Esophagus (tissue), 2 donors: ENCODE data around the gene SLC35E2B. TPM values are rescaled to one million over a fixed set of nuclear protein-coding genes. Genes with fewer than 3 reads are reported as not detected.
"Not testable (repeated sequence)": the region's sequence is repeated elsewhere in the genome, so short reads cannot be mapped to it uniquely, and the experiment has no call there.

Experiments used
- H3K27ac ChIP-seq, 2 donors: one replicate each; pipeline ENCODE4 v1.5.1; 2013; ENCODE audit warnings: low read depth in 2 of 2, mild to moderate bottlenecking in 2 of 2, inconsistent platforms in 1 of 2, low read length in 1 of 2, moderate library complexity in 1 of 2
- H3K27me3 ChIP-seq, 2 donors: one replicate each; pipeline ENCODE4 v1.6.1; 2013; ENCODE audit warnings: low read length in 2 of 2, control low read depth in 1 of 2, mild to moderate bottlenecking in 1 of 2; ENCODE audit not compliant: insufficient read depth in 2 of 2, control insufficient read depth in 1 of 2
- H3K36me3 ChIP-seq, 2 donors: one replicate each; pipeline ENCODE4 v1.6.1; 2013; ENCODE audit warnings: low read length in 1 of 2; ENCODE audit not compliant: control insufficient read depth in 2 of 2, insufficient read depth in 2 of 2
- H3K4me1 ChIP-seq, 2 donors: one replicate each; pipeline ENCODE4 v1.6.1; 2013; ENCODE audit warnings: low read length in 1 of 2; ENCODE audit not compliant: control insufficient read depth in 2 of 2, insufficient read depth in 2 of 2
- H3K4me3 ChIP-seq, 2 donors: one replicate each; pipeline ENCODE4 v1.5.1; 2013; ENCODE audit warnings: low read length in 2 of 2, mild to moderate bottlenecking in 2 of 2, low read depth in 1 of 2, moderate library complexity in 1 of 2
- H3K9me3 ChIP-seq, 2 donors: one replicate each; pipeline ENCODE4 v1.6.1; 2013; ENCODE audit warnings: mild to moderate bottlenecking in 2 of 2, low read depth in 1 of 2, low read length in 1 of 2, moderate library complexity in 1 of 2; ENCODE audit not compliant: control insufficient read depth in 2 of 2, insufficient read depth in 1 of 2
- WGBS, 2 donors: extraction: QIAGEN DNeasy Blood & Tissue Kit; methylation state at CpG; one replicate each; pipeline ENCODE4 v1.1.7; 2013; 5-methylcytosine and 5-hydroxymethylcytosine counted together
- polyA plus RNA-seq, 2 donors: library from polyadenylated mRNA; stranded (reverse); fragments of 200-250 nt; gene quantifications; one replicate each; pipeline ENCODE4 v1.2.3, GENCODE V29; 2013
- donor health status: healthy with polysubstance abuse.
- donor health status: Bipolar disorder and iron deficiency.

The SLC35E2B gene
- polyA plus RNA-seq, 2 donors: 12.0 to 17.9 TPM

DNA sequence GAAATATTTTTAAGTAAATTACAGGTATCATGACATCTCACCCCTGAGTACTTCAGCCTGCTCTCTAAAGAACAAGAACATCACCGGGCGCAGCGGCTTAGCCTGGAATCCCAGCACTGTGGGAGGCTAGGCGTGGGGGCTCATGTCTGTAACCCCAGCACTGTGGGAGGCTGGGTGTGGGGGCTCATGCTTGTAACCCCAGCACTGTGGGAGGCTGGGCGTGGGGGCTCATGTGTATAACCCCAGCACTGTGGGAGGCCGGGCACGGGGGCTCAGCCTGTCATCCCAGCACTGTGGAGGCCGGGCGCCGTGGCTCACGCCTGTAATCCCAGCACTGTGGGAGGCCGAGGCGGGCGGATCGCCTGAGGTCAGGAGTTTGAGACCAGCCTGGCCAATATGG lies 26.1 kb downstream of the SLC35E2B start:
- 95 to 96% methylated on average over 15 of the region's 15 CpGs for WGBS, 2 donors
- Histone ChIP-seq H3K9me3 (no peaks in the 10 kb centered on the region), H3K4me1 (no peaks in the 10 kb centered on the region), H3K27me3 (no peaks in the 10 kb centered on the region), H3K36me3 (peaks cover 7 to 27% of the 10 kb centered on the region in 2 donors), H3K27ac (no peak overlapping the region), H3K4me3 (no peak overlapping the region)

DNA sequence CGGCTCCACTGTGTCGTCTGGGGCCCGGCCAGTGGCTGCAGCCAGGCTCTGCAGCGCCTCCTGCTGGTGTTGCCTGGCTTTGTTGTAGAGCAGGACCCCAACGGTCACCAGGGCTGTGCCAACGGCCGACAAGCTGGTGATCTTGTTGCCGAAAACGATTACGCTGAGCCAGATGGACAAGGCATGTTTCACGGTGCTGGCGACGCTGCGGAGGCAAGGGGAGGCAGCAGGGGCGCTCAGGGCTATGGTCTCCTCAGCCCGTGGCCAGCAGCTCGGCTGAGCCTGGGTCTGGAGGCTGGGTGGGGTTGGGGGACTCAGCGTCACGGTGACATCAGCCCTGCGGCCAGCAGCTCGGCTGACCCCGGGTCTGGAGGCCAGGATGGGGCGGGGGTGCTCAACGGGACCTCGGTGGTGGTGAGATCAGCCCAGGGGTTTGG lies 26.8 kb downstream of the SLC35E2B start:
- Histone ChIP-seq H3K27me3 (no peaks in the 10 kb centered on the region), H3K27ac (no peak overlapping the region), H3K4me3 (no peak overlapping the region), H3K4me1 (no peaks in the 10 kb centered on the region), H3K9me3 (no peaks in the 10 kb centered on the region), H3K36me3 (peaks cover 7 to 21% of the 10 kb centered on the region in 2 donors)
- WGBS, 2 donors: 85 to 87% methylated on average over 25 of the region's 25 CpGs

DNA sequence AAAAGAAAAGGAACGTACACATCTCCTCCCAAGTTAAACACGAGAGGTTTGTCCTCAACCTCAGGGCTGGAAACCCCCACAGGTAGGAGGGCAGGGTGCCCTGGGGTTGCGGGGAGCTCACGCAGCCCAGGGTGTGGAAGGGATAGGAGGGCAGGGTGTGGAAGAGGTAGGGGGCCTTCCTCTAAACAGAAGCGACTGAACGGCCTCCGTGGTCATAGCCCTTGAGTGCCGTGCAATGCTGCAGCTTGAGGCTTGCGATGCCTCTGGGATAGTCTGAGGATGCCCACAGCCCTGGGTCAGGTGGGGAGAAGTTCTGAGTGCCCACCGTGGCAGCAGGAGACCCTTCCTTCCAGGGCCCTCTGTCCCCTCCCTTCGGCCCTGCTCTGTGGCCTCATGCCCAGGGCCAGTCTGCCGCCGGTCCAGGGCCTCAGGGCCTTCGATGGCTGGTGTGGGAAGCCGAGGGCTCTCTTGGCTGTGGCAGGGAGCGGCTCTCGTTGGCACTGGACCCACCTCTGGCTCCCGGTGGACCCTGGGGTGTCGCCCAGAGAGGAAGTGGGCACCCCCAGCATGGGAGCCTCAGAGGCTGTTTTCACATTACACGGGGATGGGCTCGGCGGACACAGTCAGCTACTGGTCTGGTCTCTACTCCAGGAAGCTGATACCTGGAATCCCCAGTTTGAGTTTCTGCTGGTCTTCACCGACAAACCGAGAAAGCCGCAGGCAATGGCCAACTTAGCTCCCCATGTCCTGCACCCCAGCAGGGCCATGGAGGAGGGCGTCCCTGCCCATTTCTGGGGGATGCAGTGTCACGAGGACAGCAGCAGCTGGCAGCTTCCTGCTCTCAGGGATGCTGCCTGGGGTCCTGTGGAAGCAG lies 27.4 kb downstream of the SLC35E2B start:
- peaks cover 7 to 20% of the 10 kb centered on the region in 2 donors for H3K36me3 ChIP-seq
- WGBS, 2 donors: 85 to 89% methylated on average over 27 of the region's 27 CpGs
- H3K4me3 ChIP-seq: no peak overlapping the region
- H3K27ac ChIP-seq: no peak overlapping the region
- no peaks in the 10 kb centered on the region for H3K4me1 ChIP-seq
- H3K27me3 ChIP-seq: no peaks in the 10 kb centered on the region
- no peaks in the 10 kb centered on the region for H3K9me3 ChIP-seq

DNA sequence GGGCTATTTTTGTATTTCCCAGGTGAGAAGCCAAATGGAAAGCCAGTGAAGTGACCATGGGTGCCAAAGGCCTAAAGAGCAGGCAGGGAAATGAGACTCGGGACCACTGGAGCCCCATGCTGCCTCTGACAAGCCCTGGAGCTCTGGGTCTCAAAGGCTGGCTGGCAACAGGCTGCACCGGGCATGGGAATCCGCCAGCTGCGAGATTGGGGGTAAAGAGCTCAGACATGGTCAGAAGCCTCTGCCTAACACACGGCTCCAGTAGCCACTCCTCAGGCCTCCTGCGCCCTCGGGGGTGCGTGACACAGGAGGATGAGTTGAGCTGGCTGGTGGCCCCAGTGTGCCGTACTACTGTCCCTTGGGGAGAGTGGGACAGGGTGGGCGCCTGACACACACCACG lies 28.3 kb downstream of the SLC35E2B start:
- not testable (repeated sequence) for H3K27ac ChIP-seq, H3K4me1 ChIP-seq, H3K9me3 ChIP-seq, H3K27me3 ChIP-seq, H3K4me3 ChIP-seq
- 84 to 85% methylated on average over 6 to 7 of the region's 11 CpGs for whole genome bisulfite sequencing, 2 donors
- peaks cover 7 to 16% of the 10 kb centered on the region in 2 donors for H3K36me3 ChIP-seq

DNA sequence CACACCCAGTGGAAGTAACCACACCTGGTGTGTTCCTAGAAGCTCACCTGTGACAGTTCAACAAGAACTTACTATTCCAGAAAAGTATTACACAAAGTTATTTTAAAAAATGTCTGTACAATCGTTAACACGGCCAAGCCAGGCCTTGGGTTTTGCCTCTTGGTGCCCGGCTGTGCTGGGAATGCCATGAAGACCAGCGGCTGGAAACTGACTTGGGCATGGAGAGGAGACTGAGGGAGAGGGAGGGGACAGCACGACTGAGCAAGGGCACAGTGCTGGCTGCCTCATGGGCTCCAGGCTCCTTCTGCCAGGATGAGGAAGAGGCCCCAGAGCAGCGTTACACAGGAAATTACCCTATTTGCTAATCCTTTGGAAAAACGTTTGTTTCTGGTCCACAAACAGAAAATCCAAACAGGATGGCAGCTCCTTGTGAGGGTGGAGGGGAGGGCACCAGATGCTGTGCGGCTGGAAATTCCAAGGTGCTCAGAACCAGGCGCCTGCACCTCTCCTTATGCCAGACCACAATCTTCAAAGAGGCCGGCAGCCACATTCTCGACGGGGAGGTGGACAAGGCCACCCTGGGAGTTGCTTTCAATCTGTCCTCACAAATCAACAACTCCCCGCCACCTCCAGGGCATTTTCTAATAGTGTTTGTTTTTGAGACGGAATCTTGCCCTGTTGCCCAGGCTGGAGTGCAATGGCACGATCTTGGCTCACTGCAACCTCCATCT lies 29.6 kb downstream of the SLC35E2B start:
- H3K4me1 ChIP-seq: not testable (repeated sequence)
- H3K36me3 ChIP-seq: peaks cover 7 to 16% of the 10 kb centered on the region in 2 donors
- WGBS, 2 donors: 66 to 68% methylated on average over 15 of the region's 15 CpGs

DNA sequence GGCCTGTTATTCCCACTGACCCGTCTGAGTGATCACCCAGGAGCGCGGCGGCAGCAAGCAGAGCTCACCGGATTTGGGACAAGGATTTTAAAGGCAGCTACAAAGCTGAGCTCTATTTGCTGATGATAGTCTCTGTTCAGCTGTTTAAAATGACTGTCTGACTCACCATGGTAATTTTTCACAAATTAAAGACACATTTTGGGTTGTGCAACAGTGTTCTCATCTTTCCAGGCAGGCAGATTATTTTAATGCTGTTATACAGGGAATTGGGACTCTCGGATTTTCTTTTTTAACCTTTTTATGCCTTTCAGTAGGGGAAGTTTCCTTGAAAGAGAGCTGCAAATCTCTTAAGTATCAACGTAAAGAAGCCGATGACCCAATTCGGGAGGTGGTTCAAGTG lies 30.2 kb downstream of the SLC35E2B start:
- not testable (repeated sequence) for H3K4me1 ChIP-seq, H3K27me3 ChIP-seq, H3K4me3 ChIP-seq, H3K9me3 ChIP-seq
- Histone ChIP-seq H3K36me3 (peaks cover 7 to 16% of the 10 kb centered on the region in 2 donors), H3K27ac (peak overlapping the region in 1 of 2 donors; percentile 88)
- WGBS, 2 donors: 68 to 70% methylated on average over 6 to 9 of the region's 9 CpGs

More for the DNA sequence above, 29.6 kb downstream of the SLC35E2B start:
- H3K27ac ChIP-seq: peak overlapping the region in 1 of 2 donors; percentile 88
- not testable (repeated sequence) for H3K4me3 ChIP-seq, H3K27me3 ChIP-seq, H3K9me3 ChIP-seq

DNA sequence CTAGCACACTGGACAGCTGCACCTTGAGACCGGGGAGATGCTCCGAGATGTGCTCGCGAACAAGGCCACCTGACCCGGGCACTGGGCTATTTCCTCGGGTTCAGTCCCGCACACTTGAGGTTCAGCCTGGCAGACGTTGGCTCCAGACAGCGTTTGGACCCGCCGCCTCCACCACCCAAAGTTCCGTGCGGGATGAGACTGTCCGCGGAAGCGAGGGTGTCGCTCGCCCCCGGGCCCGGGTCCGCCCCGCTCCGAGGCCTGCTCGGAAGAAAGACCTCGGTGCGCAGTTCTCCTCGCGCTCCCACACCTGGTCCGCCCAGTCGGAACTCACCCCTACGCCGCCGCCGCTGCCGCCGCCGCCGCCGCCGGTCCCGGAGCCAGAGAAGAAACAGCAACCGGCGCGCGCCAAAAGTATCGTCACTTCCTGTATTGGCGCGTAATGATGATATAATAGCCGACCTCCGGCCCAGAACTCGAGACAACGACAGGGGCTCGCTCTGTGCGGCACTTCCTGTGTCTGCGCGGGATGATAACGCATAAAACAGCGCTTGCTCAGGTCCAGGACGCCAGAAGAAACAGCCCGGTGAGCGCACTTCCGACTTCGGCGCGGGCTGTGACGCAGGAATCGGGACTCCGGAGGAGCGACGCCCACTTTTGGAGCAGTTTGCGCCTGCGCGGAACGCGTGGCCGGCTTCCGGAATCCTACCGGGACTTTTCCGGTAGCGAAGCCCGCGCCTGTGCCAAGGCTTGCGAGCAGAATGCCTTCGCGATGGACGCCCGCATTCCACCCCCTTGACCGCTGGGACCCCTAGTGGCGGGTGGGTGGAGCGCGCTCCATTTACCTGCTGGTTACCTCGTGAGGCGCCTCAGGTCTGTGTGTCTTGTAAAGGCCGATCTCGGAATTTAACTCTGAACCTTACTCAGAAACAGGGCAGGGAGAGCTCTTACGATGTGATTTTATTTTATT lies 33.7 kb downstream of the SLC35E2B start, which contains the start of gene CDK11B:
CDK11B (minus strand) TSS at position 422 of the 967 bp plus-strand sequence. CDS start 1,519 bp downstream, outside the sequence.
- peak within 1 kb of the TSS; percentile 94 to 100 for H3K27ac ChIP-seq
- H3K27me3 ChIP-seq, H3K36me3 ChIP-seq, H3K4me1 ChIP-seq, H3K9me3 ChIP-seq: not testable (repeated sequence)
- 0% methylated on average over 62 to 71 of the region's 96 CpGs for WGBS, 2 donors
- H3K4me3 ChIP-seq: peak within 1 kb of the TSS; percentile 57 to 81

DNA sequence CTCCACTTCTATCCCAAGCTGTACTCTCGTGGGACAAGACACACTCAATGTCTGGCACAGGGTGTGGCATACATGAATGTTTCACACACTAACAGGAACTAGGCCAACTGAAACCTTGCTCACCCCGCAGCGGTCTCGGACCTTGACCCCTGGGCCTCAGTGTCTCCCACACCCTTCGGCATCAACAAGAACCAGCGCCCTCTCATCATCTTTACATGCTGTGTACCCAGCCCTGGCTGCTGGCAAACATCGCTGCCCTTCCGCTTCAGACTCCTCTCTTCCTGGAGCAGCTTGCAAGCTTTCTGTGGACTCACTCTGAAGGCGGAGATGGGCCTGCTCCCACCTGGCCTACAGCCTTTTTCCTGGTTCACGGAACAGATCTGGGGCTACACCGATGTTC lies 44.3 kb downstream of the SLC35E2B start:
- not testable (repeated sequence) for H3K27ac ChIP-seq, H3K4me3 ChIP-seq, H3K27me3 ChIP-seq, H3K4me1 ChIP-seq, H3K9me3 ChIP-seq
- H3K36me3 ChIP-seq: peaks cover 0 to 18% of the 10 kb centered on the region in 2 donors
- WGBS, 2 donors: 81 to 84% methylated on average over 11 of the region's 11 CpGs
